ENCODE results near the gene TANGO6. TPM values are rescaled to one million over a fixed set of nuclear protein-coding genes. Genes with fewer than 3 reads are reported as not detected.

The TANGO6 gene
- total and polyA plus RNA-seq, 2 donors from 2014 or later: 4.5 to 20.6 TPM

DNA sequence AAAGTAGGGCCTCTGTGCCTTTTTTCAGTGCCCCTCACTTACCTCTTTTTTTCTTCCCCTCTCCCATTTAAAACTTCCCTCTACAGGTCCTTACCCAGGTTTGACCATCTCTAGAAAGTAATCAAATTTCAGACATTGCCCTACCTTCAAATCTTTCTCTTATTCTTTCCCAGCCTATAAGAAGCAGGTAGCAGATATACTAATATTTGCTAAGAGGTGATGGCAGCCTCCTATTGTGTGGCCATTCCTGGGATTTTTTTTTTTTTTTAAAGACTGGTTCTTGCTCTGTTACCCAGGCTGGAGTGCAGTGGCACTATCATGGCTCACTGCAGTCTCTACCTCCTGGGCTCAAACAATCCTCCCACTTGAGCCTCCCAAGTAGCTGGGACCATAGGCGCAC, 151.0 kb downstream of the TANGO6 start:
- intact Hi-C loops (cut with DNase I): no loop called here
- DNase-seq: no peak

DNA sequence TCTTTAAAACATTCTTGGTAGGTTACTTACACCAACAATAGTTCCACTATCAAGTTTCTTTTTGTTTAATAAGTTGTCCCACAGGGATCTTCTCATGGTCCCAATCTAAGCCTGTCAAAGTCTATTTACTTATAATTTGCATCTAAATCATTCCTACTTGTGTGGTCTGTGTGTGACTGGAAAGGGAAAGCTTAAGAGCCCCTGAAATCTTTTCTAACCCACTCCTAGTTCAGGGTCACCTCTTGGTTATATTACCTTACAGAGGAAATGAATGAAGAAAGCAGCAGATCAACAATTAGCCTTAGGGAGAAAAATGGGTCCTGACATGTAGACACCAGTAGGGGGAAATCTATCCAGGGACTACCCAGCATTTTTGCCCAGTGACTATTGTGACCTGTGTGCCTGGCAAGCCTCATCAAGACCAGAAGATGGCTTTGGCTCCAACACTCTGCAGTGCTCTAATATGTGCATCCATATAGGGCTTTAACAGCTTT, 151.7 kb downstream of the TANGO6 start:
- TF ChIP-seq, protein P1, sequence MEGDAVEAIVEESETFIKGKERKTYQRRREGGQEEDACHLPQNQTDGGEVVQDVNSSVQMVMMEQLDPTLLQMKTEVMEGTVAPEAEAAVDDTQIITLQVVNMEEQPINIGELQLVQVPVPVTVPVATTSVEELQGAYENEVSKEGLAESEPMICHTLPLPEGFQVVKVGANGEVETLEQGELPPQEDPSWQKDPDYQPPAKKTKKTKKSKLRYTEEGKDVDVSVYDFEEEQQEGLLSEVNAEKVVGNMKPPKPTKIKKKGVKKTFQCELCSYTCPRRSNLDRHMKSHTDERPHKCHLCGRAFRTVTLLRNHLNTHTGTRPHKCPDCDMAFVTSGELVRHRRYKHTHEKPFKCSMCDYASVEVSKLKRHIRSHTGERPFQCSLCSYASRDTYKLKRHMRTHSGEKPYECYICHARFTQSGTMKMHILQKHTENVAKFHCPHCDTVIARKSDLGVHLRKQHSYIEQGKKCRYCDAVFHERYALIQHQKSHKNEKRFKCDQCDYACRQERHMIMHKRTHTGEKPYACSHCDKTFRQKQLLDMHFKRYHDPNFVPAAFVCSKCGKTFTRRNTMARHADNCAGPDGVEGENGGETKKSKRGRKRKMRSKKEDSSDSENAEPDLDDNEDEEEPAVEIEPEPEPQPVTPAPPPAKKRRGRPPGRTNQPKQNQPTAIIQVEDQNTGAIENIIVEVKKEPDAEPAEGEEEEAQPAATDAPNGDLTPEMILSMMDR (IDR thresholded peaks at IDR 0.05; ENCODE audit: borderline replicate concordance, extremely low read depth, insufficient read depth): peak; percentile 18
- no peak for FAIRE-seq

More for the DNA sequence above, 151.0 kb downstream of the TANGO6 start:
- TF ChIP-seq, protein P1 (IDR thresholded peaks at IDR 0.05; ENCODE audit: borderline replicate concordance, extremely low read depth, insufficient read depth): no peak
- Histone ChIP-seq H3K4me3 (ENCODE audit: low read length in 3 of 3) (no peak overlapping the region), H3K4me1 (ENCODE audit: control insufficient read depth in 2 of 3, insufficient read depth in 2 of 3, low read depth in 1 of 3, low read length in 3 of 3) (no peaks in the 10 kb centered on the region), H3K27ac (ENCODE audit: low read depth in 2 of 2, low read length in 2 of 2) (peak overlapping the region in 1 of 2 donors; percentile 64), H3K9me3 (ENCODE audit: control insufficient read depth in 2 of 3, insufficient read depth in 1 of 3, low read length in 3 of 3) (no peaks in the 10 kb centered on the region), H3K27me3 (ENCODE audit: control insufficient read depth, insufficient read depth, low read length) (no peaks in the 10 kb centered on the region), H3K36me3 (ENCODE audit: control insufficient read depth in 2 of 3, insufficient read depth in 3 of 3, low read length in 3 of 3) (no peaks in the 10 kb centered on the region), H3K9ac (ENCODE audit: low read length in 3 of 3) (no peak overlapping the region)
- no peak for FAIRE-seq

DNA sequence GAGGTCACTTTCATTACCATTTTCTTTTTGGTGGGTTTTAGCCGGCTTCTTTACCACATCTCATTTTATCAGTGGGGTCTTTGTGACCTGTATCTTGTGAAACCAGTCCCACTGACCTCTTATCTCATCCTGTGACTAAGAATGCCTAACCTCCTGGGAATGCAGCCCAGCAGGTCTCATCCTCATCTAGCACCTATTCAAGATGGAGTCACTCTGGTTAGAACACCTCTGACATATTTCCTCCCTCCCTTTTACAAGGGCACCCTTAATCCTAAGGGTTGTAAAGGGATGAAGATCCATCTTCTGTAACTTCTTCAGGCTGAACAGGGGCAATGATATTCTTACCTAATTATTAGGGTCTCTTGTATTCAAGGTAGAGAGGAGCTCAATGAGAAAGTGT, 154.2 kb downstream of the TANGO6 start:
- Histone ChIP-seq H3K4me1 (ENCODE audit: control insufficient read depth in 2 of 3, insufficient read depth in 2 of 3, low read depth in 1 of 3, low read length in 3 of 3) (no peaks in the 10 kb centered on the region), H3K27ac (ENCODE audit: low read depth in 2 of 2, low read length in 2 of 2) (no peak overlapping the region), H3K9ac (ENCODE audit: low read length in 3 of 3) (no peak overlapping the region), H3K27me3 (ENCODE audit: control insufficient read depth, insufficient read depth, low read length) (no peaks in the 10 kb centered on the region), H3K36me3 (ENCODE audit: control insufficient read depth in 2 of 3, insufficient read depth in 3 of 3, low read length in 3 of 3) (no peaks in the 10 kb centered on the region), H3K9me3 (ENCODE audit: control insufficient read depth in 2 of 3, insufficient read depth in 1 of 3, low read length in 3 of 3) (no peaks in the 10 kb centered on the region), H3K4me3 (ENCODE audit: low read length in 3 of 3) (no peak overlapping the region)
- FAIRE-seq (no peak), DNase-seq (no peak)
- TF ChIP-seq, protein P1 (IDR thresholded peaks at IDR 0.05; ENCODE audit: borderline replicate concordance, extremely low read depth, insufficient read depth): no peak
- intact Hi-C loops (cut with DNase I): no loop called here

More for the DNA sequence above, 151.7 kb downstream of the TANGO6 start:
- intact Hi-C loops (cut with DNase I): no loop called here
- Histone ChIP-seq H3K36me3 (ENCODE audit: control insufficient read depth in 2 of 3, insufficient read depth in 3 of 3, low read length in 3 of 3) (no peaks in the 10 kb centered on the region), H3K9ac (ENCODE audit: low read length in 3 of 3) (no peak overlapping the region), H3K4me1 (ENCODE audit: control insufficient read depth in 2 of 3, insufficient read depth in 2 of 3, low read depth in 1 of 3, low read length in 3 of 3) (no peaks in the 10 kb centered on the region), H3K4me3 (ENCODE audit: low read length in 3 of 3) (no peak overlapping the region), H3K27me3 (ENCODE audit: control insufficient read depth, insufficient read depth, low read length) (no peaks in the 10 kb centered on the region), H3K27ac (ENCODE audit: low read depth in 2 of 2, low read length in 2 of 2) (no peak overlapping the region), H3K9me3 (ENCODE audit: control insufficient read depth in 2 of 3, insufficient read depth in 1 of 3, low read length in 3 of 3) (no peaks in the 10 kb centered on the region)
- DNase-seq: peak in 3 of 5 donors; percentile 16 to 44 (median 43)

DNA sequence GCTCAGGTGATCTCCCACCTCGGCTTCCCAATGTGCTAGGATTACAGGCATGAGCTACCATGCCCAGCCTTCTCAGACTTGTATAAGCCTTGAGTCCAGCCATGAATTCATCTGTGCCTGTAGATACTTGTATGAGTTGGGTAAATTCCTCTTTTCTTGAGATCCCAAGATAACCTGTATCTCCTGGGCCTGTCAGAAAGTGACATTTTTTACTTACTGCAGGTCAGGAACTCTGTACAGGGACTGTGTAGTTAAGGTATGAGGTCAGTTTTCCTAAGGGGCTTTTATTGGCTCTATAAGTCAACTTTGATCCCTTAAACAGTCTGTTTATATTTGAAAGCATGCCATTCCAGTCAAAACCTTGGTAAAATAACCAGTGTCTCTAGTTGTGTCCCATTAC, 155.8 kb downstream of the TANGO6 start:
- Histone ChIP-seq H3K4me3 (ENCODE audit: low read length in 3 of 3) (no peak overlapping the region), H3K36me3 (ENCODE audit: control insufficient read depth in 2 of 3, insufficient read depth in 3 of 3, low read length in 3 of 3) (no peaks in the 10 kb centered on the region), H3K9me3 (ENCODE audit: control insufficient read depth in 2 of 3, insufficient read depth in 1 of 3, low read length in 3 of 3) (no peaks in the 10 kb centered on the region), H3K9ac (ENCODE audit: low read length in 3 of 3) (no peak overlapping the region), H3K4me1 (ENCODE audit: control insufficient read depth in 2 of 3, insufficient read depth in 2 of 3, low read depth in 1 of 3, low read length in 3 of 3) (no peaks in the 10 kb centered on the region), H3K27me3 (ENCODE audit: control insufficient read depth, insufficient read depth, low read length) (no peaks in the 10 kb centered on the region), H3K27ac (ENCODE audit: low read depth in 2 of 2, low read length in 2 of 2) (no peak overlapping the region)
- FAIRE-seq: no peak
- DNase-seq: no peak
- intact Hi-C loops (cut with DNase I): no loop called here
- TF ChIP-seq, protein P1 (IDR thresholded peaks at IDR 0.05; ENCODE audit: borderline replicate concordance, extremely low read depth, insufficient read depth): no peak
